Loucy (cell line): ENCODE data around the gene TMEM253.

Experiments used
- H2AFZ ChIP-seq: fragments of 200-600 bp; sonication (generic); 2 replicates; pipeline ENCODE4 v1.6.0; 2016; ENCODE audit warnings: antibody characterized with exemption, mild to moderate bottlenecking, low read length, moderate library complexity
- H3F3A ChIP-seq: fragments of 200-600 bp; 2 replicates; pipeline ENCODE4 v1.6.0; 2016; ENCODE audit warnings: antibody characterized with exemption, low read depth, mild to moderate bottlenecking
- H3K27me3 ChIP-seq: fragments of 200-600 bp; sonication (generic); 2 replicates; pipeline ENCODE4 v1.6.1; 2014; ENCODE audit warnings: low read length, mild to moderate bottlenecking; ENCODE audit not compliant: insufficient read depth, poor library complexity, severe bottlenecking
- H3K36me3 ChIP-seq: fragments of 200-600 bp; sonication (generic); 2 replicates; pipeline ENCODE4 v1.6.1; 2016; ENCODE audit warnings: low read length; ENCODE audit not compliant: insufficient read depth
- H3K4me1 ChIP-seq: fragments of 200-600 bp; sonication (generic); 2 replicates; pipeline ENCODE4 v1.5.1; 2014; ENCODE audit warnings: low read length, mild to moderate bottlenecking; ENCODE audit not compliant: insufficient read depth, poor library complexity, severe bottlenecking
- H3K4me2 ChIP-seq: fragments of 200-600 bp; sonication (generic); 2 replicates; pipeline ENCODE4 v1.6.0; 2014; ENCODE audit warnings: antibody characterized with exemption, low read length, low read depth, mild to moderate bottlenecking; ENCODE audit not compliant: poor library complexity, severe bottlenecking
- H3K4me3 ChIP-seq: fragments of 200-600 bp; sonication (generic); 2 replicates; pipeline ENCODE4 v1.5.1; 2014; ENCODE audit warnings: low read length, mild to moderate bottlenecking, mixed read lengths; ENCODE audit not compliant: poor library complexity, severe bottlenecking
- H3K79me2 ChIP-seq: fragments of 200-600 bp; sonication (generic); 2 replicates; pipeline ENCODE4 v1.6.1; 2014; ENCODE audit warnings: low read length; ENCODE audit not compliant: insufficient read depth
- H3K9ac ChIP-seq: fragments of 200-600 bp; sonication (generic); 2 replicates; pipeline ENCODE4 v1.6.0; 2014; ENCODE audit warnings: mild to moderate bottlenecking, low read depth, low read length, moderate library complexity; ENCODE audit not compliant: poor library complexity, severe bottlenecking
- H3K9me2 ChIP-seq: fragments of 200-600 bp; sonication (generic); replicated peaks from 2 replicates; pipeline ENCODE4 v1.6.1; 2016; ENCODE audit warnings: low read depth, low read length, mixed read lengths
- H3K9me3 ChIP-seq: fragments of 200-600 bp; sonication (generic); 2 replicates; pipeline ENCODE4 v1.6.1; 2014; ENCODE audit warnings: mild to moderate bottlenecking, antibody characterized with exemption, low read length, low read depth; ENCODE audit not compliant: insufficient read depth
- H4K20me1 ChIP-seq: fragments of 200-600 bp; sonication (generic); 2 replicates; pipeline ENCODE4 v1.6.0; 2014; ENCODE audit warnings: antibody characterized with exemption, low read length, mild to moderate bottlenecking; ENCODE audit not compliant: insufficient read depth, poor library complexity, severe bottlenecking
- CTCF ChIP-seq: fragments of 200-600 bp; sonication (generic); conservative IDR thresholded peaks from 2 replicates; pipeline ENCODE4 v1.5.1; 2014; ENCODE audit warnings: mild to moderate bottlenecking, antibody characterized with exemption, low read length
- EZH2phosphoT487 ChIP-seq: fragments of 200-600 bp; IDR thresholded peaks from 2 replicates; pipeline ENCODE4 v1.6.1; 2018; ENCODE audit warnings: antibody characterized with exemption, mild to moderate bottlenecking, moderate library complexity, borderline replicate concordance

TMEM253 gene

DNA sequence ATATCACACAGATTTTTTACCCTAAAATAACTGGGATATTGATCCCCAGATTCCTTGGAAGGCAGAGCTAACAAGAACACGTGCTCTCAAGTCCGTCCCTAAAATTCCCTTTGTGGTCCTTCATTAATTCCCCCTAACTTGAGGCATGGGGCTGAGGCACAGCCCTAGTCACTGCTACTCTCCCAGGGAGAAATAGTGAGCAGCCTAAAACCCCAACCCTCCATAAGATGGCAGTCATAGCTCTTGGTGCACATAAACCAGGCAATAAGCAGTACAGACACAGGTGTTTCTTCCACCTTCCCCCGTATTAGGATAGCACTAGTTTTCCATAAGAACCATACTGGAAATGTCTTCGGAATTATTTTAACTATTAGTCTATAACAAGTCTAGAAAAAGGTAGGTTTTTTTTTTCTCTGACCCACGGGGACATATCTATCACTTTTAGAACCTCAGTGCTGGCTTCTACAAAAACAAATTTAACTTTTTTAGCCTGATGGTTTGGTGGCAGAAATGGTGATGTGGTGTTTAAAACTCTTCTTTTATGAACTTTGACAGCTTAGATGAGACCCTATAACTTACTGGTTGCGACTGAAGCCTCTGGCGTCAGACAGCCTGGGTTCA lies 33.9 kb upstream of the TMEM253 start:
- Histone ChIP-seq H3K4me2 (no peak overlapping the region), H3K9me3 (no peaks in the 10 kb centered on the region), H2AFZ (no peak overlapping the region), H3K9ac (no peak overlapping the region), H3K9me2 (no peaks in the 10 kb centered on the region), H3K4me3 (no peak overlapping the region), H3K36me3 (no peaks in the 10 kb centered on the region), H3K79me2 (no peaks in the 10 kb centered on the region), H3K4me1 (peaks cover 20% of the 10 kb centered on the region), H4K20me1 (no peaks in the 10 kb centered on the region), H3F3A (no peaks in the 10 kb centered on the region), H3K27me3 (no peaks in the 10 kb centered on the region)
- no peak for TF ChIP-seq EZH2phosphoT487
- peak; percentile 62 for TF ChIP-seq CTCF

GRCh38 chr14:21068521-21069387 lies 32.1 kb upstream of the TMEM253 start:
- H2AFZ ChIP-seq: no peak overlapping the region
- no peaks in the 10 kb centered on the region for H3K9me3 ChIP-seq
- TF ChIP-seq EZH2phosphoT487: no peak
- TF ChIP-seq CTCF: peak; percentile 77
- no peaks in the 10 kb centered on the region for H3F3A ChIP-seq
- peak overlapping the region; percentile 96 for H3K4me2 ChIP-seq
- H3K27me3 ChIP-seq: no peaks in the 10 kb centered on the region
- no peak overlapping the region for H3K9ac ChIP-seq
- peaks cover 32% of the 10 kb centered on the region for H3K4me1 ChIP-seq
- H3K4me3 ChIP-seq: no peak overlapping the region
- no peaks in the 10 kb centered on the region for H3K79me2 ChIP-seq
- H3K36me3 ChIP-seq: no peaks in the 10 kb centered on the region
- no peaks in the 10 kb centered on the region for H4K20me1 ChIP-seq
- H3K9me2 ChIP-seq: no peaks in the 10 kb centered on the region

DNA sequence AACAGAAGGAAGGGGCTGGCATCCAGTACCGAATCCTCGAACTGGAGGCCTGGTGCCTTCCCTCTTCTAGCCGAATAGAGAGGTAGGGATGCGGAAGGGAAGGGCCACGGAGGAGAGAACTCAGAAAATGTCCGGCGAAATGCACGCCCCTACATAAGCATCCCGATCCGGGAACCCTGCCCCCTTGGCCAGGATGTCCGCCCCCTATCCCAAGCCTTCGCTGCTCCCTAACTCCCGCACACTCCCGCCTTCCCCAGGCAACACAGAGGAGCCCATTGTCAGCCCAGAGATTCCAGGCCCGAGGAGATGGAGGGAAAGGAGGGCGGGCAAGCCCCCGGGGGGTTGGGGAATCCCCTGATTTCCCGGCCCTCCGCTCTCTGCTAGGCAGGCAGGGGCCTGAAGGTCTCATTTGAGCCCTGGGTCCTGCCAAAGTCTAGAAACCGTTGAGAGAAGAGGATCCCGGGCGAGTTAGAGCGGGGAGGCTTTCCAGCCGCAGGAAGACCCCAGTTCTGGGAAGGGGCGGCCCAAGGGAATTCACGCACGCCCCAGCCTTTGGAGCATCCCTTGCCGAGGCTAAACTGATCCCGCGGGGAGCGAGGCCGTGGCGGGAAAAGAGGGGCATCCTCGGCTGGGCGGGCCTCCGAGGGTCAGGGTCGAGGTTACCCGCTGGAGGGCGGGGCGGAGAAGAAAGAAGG lies 31.3 kb upstream of the TMEM253 start:
- H3K9me3 ChIP-seq: no peaks in the 10 kb centered on the region
- peaks cover 32% of the 10 kb centered on the region for H3K4me1 ChIP-seq
- H3F3A ChIP-seq: no peaks in the 10 kb centered on the region
- H3K4me3 ChIP-seq: peak overlapping the region; percentile 95
- no peaks in the 10 kb centered on the region for H3K79me2 ChIP-seq
- no peak for TF ChIP-seq EZH2phosphoT487
- no peak for TF ChIP-seq CTCF
- H3K27me3 ChIP-seq: no peaks in the 10 kb centered on the region
- peak overlapping the region; percentile 83 for H3K9ac ChIP-seq
- H3K4me2 ChIP-seq: peak overlapping the region; percentile 96
- no peaks in the 10 kb centered on the region for H4K20me1 ChIP-seq
- H3K36me3 ChIP-seq: no peaks in the 10 kb centered on the region
- no peaks in the 10 kb centered on the region for H3K9me2 ChIP-seq
- peak overlapping the region; percentile 90 for H2AFZ ChIP-seq
